ENCODE measurements around the gene TH. TPM values are rescaled to one million over a fixed set of nuclear protein-coding genes. Genes with fewer than 3 reads are reported as not detected.

The TH gene
- total RNA-seq, 1 experiment from 2014 or later = not detected

GRCh38 chr11:2158296-2158737, 13.3 kb downstream of the TH start:
- CTCF ChIA-PET = interaction anchor here (0.5 to 1.0 kb wide), 4 partner anchors 10 to 464 kb away, joined by 3 to 11 read pairs (median 4); no protein-coding TSS in a partner anchor
- H3K36me3 ChIP-seq (ENCODE audit: control insufficient read depth, insufficient read depth, low read length) = no peaks in the 10 kb centered on the region
- H3K27ac ChIP-seq (ENCODE audit: low read length) = no peak overlapping the region
- POLR2A ChIA-PET = no interaction called here
- ATAC-seq (no peak), DNase-seq (ENCODE audit: low read depth, low spot score) (no peak)
- peaks cover 4% of the 10 kb centered on the region for H3K4me1 ChIP-seq (ENCODE audit: control insufficient read depth, insufficient read depth, low read length)
- intact Hi-C loops (cut with micrococcal nuclease; ENCODE audit: unreplicated experiment) (loop anchor here (5.0 kb wide), 1 partner anchor 286 kb away; no protein-coding TSS in a partner anchor), in situ Hi-C loops (cut with HindIII; ENCODE audit: low pct_unique_long_range_greater_than_20kb, low sequenced_read_pairs) (no loop called here)
- H3K4me3 ChIP-seq (ENCODE audit: low read depth in 2 of 2, low read length in 2 of 2) = no peak overlapping the region
- TF ChIP-seq SIN3A (IDR thresholded peaks at IDR 0.05; ENCODE audit: borderline replicate concordance, insufficient read depth, low read depth, low read length) (no peak), CTCF (IDR thresholded peaks at IDR 0.05) (no peak), TCF7L2 (IDR thresholded peaks at IDR 0.05; ENCODE audit: low read depth, low read length) (no peak), REST (IDR thresholded peaks at IDR 0.05; ENCODE audit: insufficient read depth in 1 of 2, low read depth in 2 of 2, low read length in 1 of 2) (no peak), POLR2AphosphoS5 (IDR thresholded peaks at IDR 0.05; ENCODE audit: low read depth, low read length) (no peak)
- no TSS peak for BruUV-seq (replicated peaks)
- no peaks in the 10 kb centered on the region for H3K9me3 ChIP-seq (ENCODE audit: control insufficient read depth, insufficient read depth, low read depth, low read length)
- no peaks in the 10 kb centered on the region for H3K27me3 ChIP-seq (ENCODE audit: control insufficient read depth, insufficient read depth, low read length)

- no peaks in the 10 kb centered on the region for H3K36me3 ChIP-seq (ENCODE audit: control insufficient read depth, insufficient read depth, low read length)
- TF ChIP-seq POLR2AphosphoS5 (IDR thresholded peaks at IDR 0.05; ENCODE audit: low read depth, low read length) (no peak), SIN3A (IDR thresholded peaks at IDR 0.05; ENCODE audit: borderline replicate concordance, insufficient read depth, low read depth, low read length) (no peak), CTCF (IDR thresholded peaks at IDR 0.05) (no peak), REST (IDR thresholded peaks at IDR 0.05; ENCODE audit: insufficient read depth in 1 of 2, low read depth in 2 of 2, low read length in 1 of 2) (no peak), TCF7L2 (IDR thresholded peaks at IDR 0.05; ENCODE audit: low read depth, low read length) (no peak)
- in situ Hi-C loops (cut with HindIII; ENCODE audit: low pct_unique_long_range_greater_than_20kb, low sequenced_read_pairs) (no loop called here), intact Hi-C loops (cut with micrococcal nuclease; ENCODE audit: unreplicated experiment) (loop anchor here (5.0 kb wide), 1 partner anchor 285 kb away; no protein-coding TSS in a partner anchor)
- no peak overlapping the region for H3K27ac ChIP-seq (ENCODE audit: low read length)
- no peak overlapping the region for H3K4me3 ChIP-seq (ENCODE audit: low read depth in 2 of 2, low read length in 2 of 2)
- ChIA-PET CTCF (interaction anchor here (0.5 to 2.9 kb wide), 8 partner anchors 8 to 463 kb away, joined by 3 to 21 read pairs (median 4); no protein-coding TSS in a partner anchor), POLR2A (no interaction called here)
- H3K4me1 ChIP-seq (ENCODE audit: control insufficient read depth, insufficient read depth, low read length) = peaks cover 4% of the 10 kb centered on the region
- no peaks in the 10 kb centered on the region for H3K27me3 ChIP-seq (ENCODE audit: control insufficient read depth, insufficient read depth, low read length)
- no peaks in the 10 kb centered on the region for H3K9me3 ChIP-seq (ENCODE audit: control insufficient read depth, insufficient read depth, low read depth, low read length)
- ATAC-seq (no peak), DNase-seq (ENCODE audit: low read depth, low spot score) (no peak)
- no TSS peak for BruUV-seq (replicated peaks)
Measured at GRCh38 chr11:2157294-2158040, 14.1 kb downstream of the TH start.

All from Panc1 (cell line).